Caco-2 (cell line): ENCODE data around the gene METTL3. TPM values are rescaled to one million over a fixed set of nuclear protein-coding genes. Genes with fewer than 3 reads are reported as not detected.

Experiments
- BruUV-seq: library from RNA; stranded (reverse); fragments of 400-500 nt; replicated peaks from 2 replicates; lab custom pipeline; 2021; lab: Mats Ljungman, UMichigan
- CTCF ChIA-PET: fragments of 300-600 bp; sonication (Branson Sonifier 250); formaldehyde crosslinking; loops from one replicate; lab custom pipeline; 2022; ENCODE audit warnings: antibody characterized with exemption; lab: Charles Lee
- POLR2A ChIA-PET: fragments of 300-600 bp; sonication (Branson Sonifier 250); formaldehyde crosslinking; loops from one replicate; lab custom pipeline; 2022; ENCODE audit warnings: antibody characterized with exemption; lab: Charles Lee
- DNase-seq, 2 experiments: peaks; one replicate each; pipeline versions ENCODE4 v3.0.0 to v3.0.0-alpha.2; 2020 to 2022
- H3K27me3 ChIP-seq: replicated peaks from 2 replicates; pipeline ENCODE4 v1.6.0; 2011; ENCODE audit warnings: low read length; ENCODE audit not compliant: control insufficient read depth, insufficient read depth
- H3K36me3 ChIP-seq: 2 replicates; pipeline ENCODE4 v1.5.1; 2011; ENCODE audit warnings: low read length; ENCODE audit not compliant: control insufficient read depth, insufficient read depth
- H3K4me1 ChIP-seq: fragments of 250-450 bp; sonication (Bioruptor Pico); 2 replicates; pipeline ENCODE4 v1.5.1; 2020; ENCODE audit warnings: mild to moderate bottlenecking
- H3K4me3 ChIP-seq: 2 replicates; pipeline ENCODE4 v1.5.1; 2011; ENCODE audit warnings: low read depth, mild to moderate bottlenecking, control low read depth, low read length
- H3K9me3 ChIP-seq: fragments of 250-450 bp; sonication (Bioruptor Pico); 2 replicates; pipeline ENCODE4 v1.5.1; 2020; ENCODE audit warnings: mild to moderate bottlenecking, moderate library complexity
- H3K27ac Mint-ChIP-seq: one replicate; pipeline ENCODE4 v1.8.0; 2022; ENCODE audit warnings: mixed read lengths; ENCODE audit not compliant: unreplicated experiment
- H3K27me3 Mint-ChIP-seq: one replicate; pipeline ENCODE4 v1.8.0; 2022; ENCODE audit warnings: mixed read lengths; ENCODE audit not compliant: insufficient read depth, unreplicated experiment
- H3K36me3 Mint-ChIP-seq: one replicate; pipeline ENCODE4 v1.8.0; 2022; ENCODE audit warnings: mild to moderate bottlenecking, mixed read lengths; ENCODE audit not compliant: insufficient read depth, unreplicated experiment
- H3K4me1 Mint-ChIP-seq: one replicate; pipeline ENCODE4 v1.8.0; 2022; ENCODE audit warnings: low read depth, mixed read lengths; ENCODE audit not compliant: unreplicated experiment
- H3K4me3 Mint-ChIP-seq: one replicate; pipeline ENCODE4 v1.8.0; 2022; ENCODE audit warnings: mild to moderate bottlenecking, moderate library complexity, mixed read lengths; ENCODE audit not compliant: unreplicated experiment
- H3K9me3 Mint-ChIP-seq: one replicate; pipeline ENCODE4 v1.8.0; 2022; ENCODE audit warnings: mixed read lengths; ENCODE audit not compliant: unreplicated experiment
- intact Hi-C: fragments of 100-400 bp; cut with micrococcal nuclease; formaldehyde crosslinking; loops from one replicate; pipeline ENCODE4 v1.10.0; 2022; ENCODE audit not compliant: unreplicated experiment
- total RNA-seq: library from RNA; stranded (reverse); gene quantifications from 2 replicates; pipeline ENCODE4 v1.2.3, GENCODE V29; 2022
- TF ChIP-seq, protein P1 (sequence below), 2 experiments: fragments of 200-600 bp in 1 of 2; IDR thresholded peaks; 1 replicate in 1 of 2; 2 replicates in 1 of 2; pipeline versions ENCODE4 v1.5.1 to v1.8.0; 2011 to 2022; ENCODE audit warnings: antibody characterized with exemption in 1 of 2, control low read depth in 1 of 2, inconsistent platforms in 1 of 2, low read depth in 1 of 2, low read length in 1 of 2, mild to moderate bottlenecking in 1 of 2, moderate library complexity in 1 of 2; ENCODE audit not compliant: insufficient read depth in 1 of 2, severe bottlenecking in 1 of 2, unreplicated experiment in 1 of 2

Gene METTL3
- total RNA-seq, 1 experiment from 2014 or later, result 40.1 TPM

GRCh38 chr14:21535545-21536417, 24.6 kb upstream of the METTL3 start:
- no peak for DNase-seq
- Mint-ChIP-seq H3K36me3 (no peaks in the 10 kb centered on the region), H3K4me1 (peaks cover 6% of the 10 kb centered on the region), H3K27ac (no peak overlapping the region), H3K4me3 (no peak overlapping the region), H3K9me3 (no peaks in the 10 kb centered on the region), H3K27me3 (no peaks in the 10 kb centered on the region)
- CTCF ChIA-PET, result interaction anchor here (0.5 kb wide), 1 partner anchor 9 kb away, joined by 3 read pairs; no protein-coding TSS in a partner anchor
- intact Hi-C loops, result no loop called here
- Histone ChIP-seq H3K27me3 (no peaks in the 10 kb centered on the region), H3K4me3 (no peak overlapping the region), H3K9me3 (no peaks in the 10 kb centered on the region), H3K4me1 (no peaks in the 10 kb centered on the region), H3K36me3 (no peaks in the 10 kb centered on the region)
- TF ChIP-seq, protein P1, sequence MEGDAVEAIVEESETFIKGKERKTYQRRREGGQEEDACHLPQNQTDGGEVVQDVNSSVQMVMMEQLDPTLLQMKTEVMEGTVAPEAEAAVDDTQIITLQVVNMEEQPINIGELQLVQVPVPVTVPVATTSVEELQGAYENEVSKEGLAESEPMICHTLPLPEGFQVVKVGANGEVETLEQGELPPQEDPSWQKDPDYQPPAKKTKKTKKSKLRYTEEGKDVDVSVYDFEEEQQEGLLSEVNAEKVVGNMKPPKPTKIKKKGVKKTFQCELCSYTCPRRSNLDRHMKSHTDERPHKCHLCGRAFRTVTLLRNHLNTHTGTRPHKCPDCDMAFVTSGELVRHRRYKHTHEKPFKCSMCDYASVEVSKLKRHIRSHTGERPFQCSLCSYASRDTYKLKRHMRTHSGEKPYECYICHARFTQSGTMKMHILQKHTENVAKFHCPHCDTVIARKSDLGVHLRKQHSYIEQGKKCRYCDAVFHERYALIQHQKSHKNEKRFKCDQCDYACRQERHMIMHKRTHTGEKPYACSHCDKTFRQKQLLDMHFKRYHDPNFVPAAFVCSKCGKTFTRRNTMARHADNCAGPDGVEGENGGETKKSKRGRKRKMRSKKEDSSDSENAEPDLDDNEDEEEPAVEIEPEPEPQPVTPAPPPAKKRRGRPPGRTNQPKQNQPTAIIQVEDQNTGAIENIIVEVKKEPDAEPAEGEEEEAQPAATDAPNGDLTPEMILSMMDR (IDR thresholded peaks at IDR 0.05; ENCODE audit: insufficient read depth in 1 of 2, low read depth in 1 of 2, low read length in 1 of 2, severe bottlenecking in 1 of 2, unreplicated experiment in 1 of 2), result no peak
- no TSS peak for BruUV-seq
- POLR2A ChIA-PET, result no interaction called here

DNA sequence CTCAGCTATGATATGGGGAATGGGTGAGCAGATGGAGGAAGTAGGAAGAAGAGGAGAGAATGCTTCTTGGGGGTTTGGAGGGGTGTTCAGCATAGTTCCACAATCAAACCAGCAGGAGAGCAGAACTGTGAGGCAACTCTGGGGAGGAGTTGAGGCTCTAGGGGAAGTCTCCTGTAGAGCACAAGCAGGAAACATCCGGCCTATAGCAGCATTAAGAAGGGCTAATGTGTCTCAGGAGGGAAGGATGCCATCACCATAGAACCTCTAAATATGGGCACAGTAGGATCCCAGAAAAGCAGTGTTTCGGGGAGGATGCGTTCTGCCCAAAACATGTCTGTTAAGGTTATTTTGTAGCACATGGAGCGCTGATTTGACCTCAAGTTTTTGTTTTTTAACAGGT, 23.4 kb upstream of the METTL3 start:
- Histone ChIP-seq H3K36me3 (no peaks in the 10 kb centered on the region), H3K4me1 (no peaks in the 10 kb centered on the region), H3K9me3 (no peaks in the 10 kb centered on the region), H3K4me3 (no peak overlapping the region), H3K27me3 (no peaks in the 10 kb centered on the region)
- TF ChIP-seq, protein P1 (IDR thresholded peaks at IDR 0.05; ENCODE audit: insufficient read depth in 1 of 2, low read depth in 1 of 2, low read length in 1 of 2, severe bottlenecking in 1 of 2, unreplicated experiment in 1 of 2), result no peak
- DNase-seq, result no peak
- no TSS peak for BruUV-seq
- CTCF ChIA-PET, result no interaction called here
- Mint-ChIP-seq H3K4me3 (no peak overlapping the region), H3K9me3 (no peaks in the 10 kb centered on the region), H3K27ac (no peak overlapping the region), H3K27me3 (no peaks in the 10 kb centered on the region), H3K36me3 (no peaks in the 10 kb centered on the region), H3K4me1 (peaks cover 6% of the 10 kb centered on the region)
- intact Hi-C loops, result loop anchor here (1.0 kb wide), 1 partner anchor 8 kb away; the partner anchor contains the start of gene SALL2
- POLR2A ChIA-PET, result no interaction called here

GRCh38 chr14:21533294-21533693, 22.2 kb upstream of the METTL3 start:
- DNase-seq, result no peak
- Histone ChIP-seq H3K4me1 (peaks cover 9% of the 10 kb centered on the region), H3K4me3 (no peak overlapping the region), H3K27me3 (no peaks in the 10 kb centered on the region), H3K36me3 (no peaks in the 10 kb centered on the region), H3K9me3 (no peaks in the 10 kb centered on the region)
- ChIA-PET POLR2A (no interaction called here), CTCF (no interaction called here)
- no peak overlapping the region for H3K27ac Mint-ChIP-seq
- TF ChIP-seq, protein P1 (IDR thresholded peaks at IDR 0.05; ENCODE audit: insufficient read depth in 1 of 2, low read depth in 1 of 2, low read length in 1 of 2, severe bottlenecking in 1 of 2, unreplicated experiment in 1 of 2), result no peak
- no peaks in the 10 kb centered on the region for H3K36me3 Mint-ChIP-seq
- peaks cover 14% of the 10 kb centered on the region for H3K4me1 Mint-ChIP-seq
- intact Hi-C loops, result no loop called here
- no peaks in the 10 kb centered on the region for H3K27me3 Mint-ChIP-seq
- no peaks in the 10 kb centered on the region for H3K9me3 Mint-ChIP-seq
- BruUV-seq, result no TSS peak
- no peak overlapping the region for H3K4me3 Mint-ChIP-seq
